Renal pelvis (tissue), 12 donors: ENCODE measurements around the gene TAF11L12. TPM values are rescaled to one million over a fixed set of nuclear protein-coding genes. Genes with fewer than 3 reads are reported as not detected.
"Not testable (repeated sequence)": the region's sequence is repeated elsewhere in the genome, so short reads cannot be mapped to it uniquely, and the experiment has no call there.

ENCODE experiments used
- DNase-seq: peaks from one replicate; pipeline ENCODE4 v3.0.0-alpha.2; 2013
- long read RNA-seq, 16 experiments: transcript quantifications; one replicate each; lab custom pipeline, GENCODE V29; 2026
- polyA plus RNA-seq, 3 donors: library from polyadenylated mRNA; unstranded; fragments of 120-200 nt; gene quantifications; one replicate each; pipeline ENCODE4 v1.2.1, GENCODE V29; 2013; ENCODE audit not compliant: insufficient read length in 3 of 3

TAF11L12 gene
- polyA plus RNA-seq = not detected
- long read RNA-seq, donor 1 = 0 reads
- long read RNA-seq, donor 2 = 0 reads
- long read RNA-seq, donor 3 = 0 reads
- long read RNA-seq, donor 4 = 0 reads
- long read RNA-seq, donor 5 = 0 reads
- long read RNA-seq, donor 6 = 0 reads
- long read RNA-seq, donor 7 = 0 reads
- long read RNA-seq, donor 8 = 0 reads
- long read RNA-seq, donor 9 = 0 reads
- long read RNA-seq, donor 10 = 0 reads
- long read RNA-seq, donor 11 = 0 reads
- long read RNA-seq, donor 12 = 0 reads
- long read RNA-seq, donor 13 = 0 reads
- long read RNA-seq, donor 14 = 0 reads
- long read RNA-seq, donor 15 = 0 reads
- long read RNA-seq, donor 16 = 0 reads

GRCh38 chr5:17610092-17610491, at the start of gene TAF11L12:
TAF11L12 (plus strand) TSS chr5:17610392.
- not testable (repeated sequence) for DNase-seq

GRCh38 chr5:17585658-17586057, 24.5 kb upstream of the TAF11L12 start, which contains the start of gene TAF11L7:
TAF11L7 (minus strand) TSS chr5:17585758.
- DNase-seq = not testable (repeated sequence)

- DNase-seq = not testable (repeated sequence)
These were observed 19.3 kb upstream of the TAF11L12 start, which contains the start of gene TAF11L8 for GRCh38 chr5:17590860-17591259. TAF11L8 (minus strand) TSS chr5:17590960.

DNA sequence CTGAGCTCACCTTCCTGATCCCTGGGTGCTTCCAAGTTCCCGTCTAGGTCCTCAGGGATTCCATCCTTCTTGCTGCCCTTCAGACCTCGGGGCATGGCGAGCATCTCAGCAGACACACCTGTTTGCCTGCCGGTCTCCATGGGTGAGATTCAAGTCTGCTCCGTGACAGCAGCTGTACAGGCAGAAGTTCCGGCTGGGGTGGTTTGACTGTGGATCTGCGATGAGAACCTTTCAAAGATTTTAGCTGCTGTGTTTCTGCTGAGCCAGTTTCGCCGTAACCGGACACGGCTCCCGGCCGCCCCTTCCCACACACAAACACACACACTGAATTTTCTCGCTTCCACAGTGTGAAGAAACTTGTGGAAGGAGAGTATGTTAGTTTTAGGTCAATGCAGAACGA, 15.9 kb upstream of the TAF11L12 start, which contains the start of gene TAF11L9:
Gene TAF11L9, minus strand, starts transcription at position 140 of the 400 bp plus-strand sequence.
- DNase-seq = not testable (repeated sequence)

DNA sequence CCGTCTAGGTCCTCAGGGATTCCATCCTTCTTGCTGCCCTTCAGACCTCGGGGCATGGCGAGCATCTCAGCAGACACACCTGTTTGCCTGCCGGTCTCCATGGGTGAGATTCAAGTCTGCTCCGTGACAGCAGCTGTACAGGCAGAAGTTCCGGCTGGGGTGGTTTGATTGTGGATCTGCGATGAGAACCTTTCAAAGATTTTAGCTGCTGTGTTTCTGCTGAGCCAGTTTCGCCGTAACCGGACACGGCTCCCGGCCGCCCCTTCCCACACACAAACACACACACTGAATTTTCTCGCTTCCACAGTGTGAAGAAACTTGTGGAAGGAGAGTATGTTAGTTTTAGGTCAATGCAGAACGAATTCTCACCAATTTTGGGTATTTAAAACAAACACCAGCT, 12.5 kb upstream of the TAF11L12 start, which contains the start of gene TAF11L10:
Gene TAF11L10, minus strand, starts transcription at position 101 of the 400 bp plus-strand sequence.
- DNase-seq = not testable (repeated sequence)

DNA sequence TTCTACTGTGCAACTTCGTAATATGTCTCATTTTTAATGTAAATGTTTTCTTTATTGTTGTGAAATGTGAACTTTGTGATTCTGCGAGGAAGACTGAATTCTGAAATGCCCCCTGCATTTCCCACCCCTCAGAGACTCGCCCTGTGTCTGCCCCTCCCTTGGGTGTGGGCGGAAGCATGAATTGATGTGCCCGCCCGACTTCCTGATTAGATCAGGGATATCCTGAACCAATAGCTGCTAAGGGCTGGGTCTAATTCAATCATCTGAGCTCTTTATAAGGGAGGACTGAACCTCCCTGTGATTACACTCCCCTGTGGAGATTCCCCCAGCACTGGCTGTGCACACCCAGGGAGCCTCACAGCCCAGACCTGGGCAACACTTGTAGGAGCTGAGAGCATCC, 6.3 kb upstream of the TAF11L12 start, which contains the start of gene TAF11L11:
Gene TAF11L11, plus strand, starts transcription at position 304 of the 400 bp plus-strand sequence.
- DNase-seq = not testable (repeated sequence)

DNA sequence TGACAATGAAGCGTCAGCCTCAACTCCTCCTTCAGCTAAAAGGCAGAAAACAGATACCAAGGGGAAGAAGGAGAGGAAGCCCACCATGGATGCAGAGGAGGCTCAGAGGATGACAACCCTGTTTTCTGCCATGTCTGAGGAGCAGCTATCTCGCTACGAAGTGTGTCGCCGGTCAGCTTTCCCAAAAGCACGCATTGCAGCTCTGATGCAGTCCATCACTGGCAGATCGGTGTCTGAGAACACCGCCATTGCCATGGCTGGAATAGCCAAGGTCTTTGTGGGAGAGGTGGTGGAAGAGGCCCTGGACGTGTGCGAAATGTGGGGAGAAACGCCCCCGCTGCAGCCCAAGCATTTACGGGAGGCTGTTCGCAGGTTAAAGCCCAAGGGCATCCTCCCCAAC, 5.2 kb upstream of the TAF11L12 start:
- no peak for DNase-seq

- not testable (repeated sequence) for DNase-seq
These were observed 2.7 kb upstream of the TAF11L12 start for GRCh38 chr5:17607461-17607860.

DNA sequence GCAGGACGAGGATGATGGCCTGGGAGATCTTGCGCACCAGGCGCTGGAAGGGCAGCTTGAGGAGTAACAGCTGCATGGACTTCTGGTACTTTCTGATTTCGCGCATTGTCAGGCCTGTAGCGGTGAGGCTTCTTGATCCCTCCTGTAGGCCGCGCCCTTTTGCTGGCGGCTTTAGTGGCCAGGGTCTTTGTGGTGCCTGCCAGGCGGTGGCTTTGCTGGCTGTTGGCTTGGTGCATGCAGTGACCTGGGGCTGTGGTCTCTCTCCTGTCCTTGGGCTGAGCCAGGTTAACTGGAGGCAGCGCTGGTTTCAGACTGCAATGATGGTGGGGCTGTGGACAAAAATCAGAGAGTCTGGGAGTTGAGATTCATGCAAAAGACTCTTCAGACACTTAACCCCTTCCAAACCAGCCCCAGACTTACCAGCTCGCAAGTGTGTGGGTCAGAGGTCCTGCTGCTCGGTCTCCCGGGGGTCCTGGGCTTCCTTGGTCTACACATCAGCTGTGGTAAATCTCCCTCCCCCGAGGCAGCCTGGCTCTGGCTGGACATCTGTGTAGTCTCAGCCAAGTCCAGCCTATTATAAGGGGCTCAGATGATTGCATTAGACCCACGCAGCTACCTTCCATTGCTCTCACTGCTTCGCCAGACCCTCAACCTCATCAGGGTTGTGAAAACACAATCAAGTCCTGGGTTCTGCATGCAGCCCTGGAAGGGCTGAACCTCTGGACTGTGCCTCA, 4.8 kb downstream of the TAF11L12 start:
- DNase-seq = no peak

DNA sequence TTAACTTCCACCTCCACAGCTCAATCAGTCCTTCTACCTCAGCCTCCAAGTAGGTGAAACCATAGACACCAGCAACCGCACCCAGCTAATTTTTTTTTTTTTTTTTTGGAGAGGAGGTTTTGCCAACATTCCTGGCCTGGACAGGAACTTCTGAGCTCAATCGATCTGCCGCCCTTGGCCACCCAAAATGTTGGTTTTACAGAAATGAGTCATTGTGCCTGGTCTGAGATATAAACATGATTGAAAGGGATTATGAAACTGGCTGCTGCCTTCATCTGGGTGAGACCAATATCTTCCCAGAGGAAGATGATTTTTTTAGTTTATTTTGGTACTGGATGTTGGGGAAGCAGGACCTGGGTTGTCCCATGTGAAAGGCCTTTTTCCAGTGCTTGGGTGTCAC, 9.2 kb downstream of the TAF11L12 start:
- no peak for DNase-seq

DNA sequence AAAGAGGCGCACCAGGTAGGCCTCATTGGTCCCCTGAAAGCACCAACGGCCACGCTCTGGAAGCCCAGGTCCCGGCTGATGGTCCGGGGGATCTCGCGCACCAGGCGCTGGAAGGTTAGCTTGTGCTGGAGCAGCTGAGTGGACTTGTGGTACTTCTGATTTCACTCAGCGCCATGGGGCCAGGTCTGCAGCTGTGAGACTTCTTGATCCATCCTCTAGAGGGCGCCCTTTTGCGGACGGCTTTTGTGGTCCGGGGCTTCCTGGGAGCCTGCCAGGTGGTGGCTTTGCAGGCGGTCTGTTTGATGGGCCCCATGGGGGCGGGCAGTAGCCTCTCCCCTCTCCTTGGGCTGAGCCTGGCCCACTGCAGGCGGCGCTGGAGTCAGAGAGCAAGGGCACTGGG, 10.4 kb downstream of the TAF11L12 start:
- DNase-seq = no peak

- DNase-seq = no peak
These were observed 15.5 kb downstream of the TAF11L12 start for GRCh38 chr5:17625686-17626085.

DNA sequence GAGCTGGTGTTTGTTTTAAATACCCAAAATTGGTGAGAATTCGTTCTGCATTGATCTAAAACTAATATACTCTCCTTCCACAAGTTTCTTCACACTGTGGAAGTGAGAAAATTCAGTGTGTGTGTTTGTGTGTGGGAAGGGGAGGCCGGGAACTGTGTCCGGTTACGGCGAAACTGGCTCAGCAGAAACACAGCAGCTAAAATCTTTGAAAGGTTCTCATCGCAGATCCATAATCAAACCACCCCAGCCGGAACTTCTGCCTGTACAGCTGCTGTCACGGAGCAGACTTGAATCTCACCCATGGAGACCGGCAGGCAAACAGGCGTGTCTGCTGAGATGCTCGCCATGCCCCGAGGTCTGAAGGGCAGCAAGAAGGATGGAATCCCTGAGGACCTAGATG, 21.6 kb downstream of the TAF11L12 start, which contains the start of gene TAF11L13:
Gene TAF11L13, plus strand, starts transcription at position 301 of the 400 bp plus-strand sequence.
- DNase-seq = not testable (repeated sequence)

GRCh38 chr5:17634160-17634559, 24.0 kb downstream of the TAF11L12 start, which contains the start of gene TAF11L14:
TAF11L14 (plus strand) TSS chr5:17634460.
- DNase-seq = no peak

DNA sequence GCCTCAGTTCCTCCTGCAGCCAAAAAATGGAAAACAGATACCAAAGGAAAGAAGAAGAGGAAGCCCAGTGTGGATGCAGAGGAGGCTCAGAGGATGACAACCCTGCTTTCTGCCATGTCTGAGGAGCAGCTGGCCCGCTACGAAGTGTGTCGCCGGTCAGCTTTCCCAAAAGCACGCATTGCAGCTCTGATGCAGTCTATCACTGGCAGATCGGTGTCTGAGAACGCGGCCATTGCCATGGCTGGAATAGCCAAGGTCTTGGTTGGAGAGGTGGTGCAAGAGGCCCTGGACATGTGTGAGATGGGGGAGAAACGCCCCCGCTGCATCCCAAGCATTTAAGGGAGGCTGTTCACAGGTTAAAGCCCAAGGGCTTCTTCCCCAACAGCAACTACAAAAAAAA, 39.0 kb downstream of the TAF11L12 start:
- not testable (repeated sequence) for DNase-seq

GRCh38 chr5:17655201-17655759, 45.1 kb downstream of the TAF11L12 start:
- DNase-seq = not testable (repeated sequence)

- no peak for DNase-seq
These were observed 45.7 kb downstream of the TAF11L12 start for GRCh38 chr5:17655921-17656320.

Other genes with a start within 250 kb of the TAF11L12 start
- gene TAF11L2, start 112.2 kb upstream of the TAF11L12 start, polyA plus RNA-seq = not detected
- gene TAF11L3, start 92.0 kb upstream of the TAF11L12 start, polyA plus RNA-seq = not detected
- not detected for gene TAF11L4, start 88.6 kb upstream of the TAF11L12 start, polyA plus RNA-seq
- not detected for gene TAF11L5, start 85.2 kb upstream of the TAF11L12 start, polyA plus RNA-seq
- gene TAF11L6, start 81.7 kb upstream of the TAF11L12 start, polyA plus RNA-seq = not detected
- gene TAF11L7, start 24.6 kb upstream of the TAF11L12 start, polyA plus RNA-seq = not detected
- not detected for gene TAF11L8, start 19.4 kb upstream of the TAF11L12 start, polyA plus RNA-seq
- gene TAF11L9, start 16.0 kb upstream of the TAF11L12 start, polyA plus RNA-seq = not detected
- not detected for gene TAF11L10, start 12.6 kb upstream of the TAF11L12 start, polyA plus RNA-seq
- not detected for gene TAF11L11, start 6.2 kb upstream of the TAF11L12 start, polyA plus RNA-seq
- not detected for gene TAF11L13, start 21.7 kb downstream of the TAF11L12 start, polyA plus RNA-seq
- gene TAF11L14, start 24.1 kb downstream of the TAF11L12 start, polyA plus RNA-seq = not detected